Left colon (tissue), 2 donors: ENCODE measurements around the gene ATOSB. TPM values are rescaled to one million over a fixed set of nuclear protein-coding genes. Genes with fewer than 3 reads are reported as not detected.
A peak's percentile ranks its signal among the peaks of the same experiment; 100 is the strongest.

Source experiments
- ATAC-seq: fragments of 200-7000 bp; cut with Tn5 transposase; one replicate; pipeline ENCODE4 v1.9.1; 2020; ENCODE audit warnings: mild to moderate bottlenecking, moderate library complexity
- DNase-seq, 2 donors: peaks; one replicate each; pipeline ENCODE4 v3.0.0-alpha.2; 2020
- intact Hi-C, 2 donors: fragments of 100-400 bp; cut with DNase I in 1 of 2; cut with micrococcal nuclease in 1 of 2; formaldehyde crosslinking; loops; one replicate each; pipeline versions ENCODE4 v1.11.2 to v1.14.0; 2022; cut with DNase I, micrococcal nuclease
- total RNA-seq, 2 donors: library from RNA; stranded (reverse); fragmentation: NEBNext Ultra II Directional; extraction: Animal tissue kit (Norgen Biotek cat#: 25700); gene quantifications; one replicate each; pipeline ENCODE4 v1.2.1, GENCODE V29; 2021
- donor health status: DM: no; HTN: no; CAD: no.
- donor health status: DM: yes; HTN: yes; CAD: no.

ATOSB gene
- total RNA-seq, 2 donors from 2014 or later = 38.4 to 46.4 TPM

GRCh38 chr9:35097573-35097972 lies 18.1 kb downstream of the ATOSB start:
- no peak for ATAC-seq
- intact Hi-C loops = loop anchor here in 1 of 2 donors (5.0 kb wide), 1 partner anchor 195 kb away; no protein-coding TSS in a partner anchor
- DNase-seq = no peak

- DNase-seq = peak; percentile 89 to 95
- intact Hi-C loops = loop anchor here in 1 of 2 donors (5.0 kb wide), 1 partner anchor 194 kb away; no protein-coding TSS in a partner anchor
- ATAC-seq = peak; percentile 93
These were observed 19.4 kb downstream of the ATOSB start, which contains the start of gene PIGO for GRCh38 chr9:35096035-35096849. TSS of gene PIGO (minus strand) at chr9:35096591. CDS start at chr9:35095565, 1,026 bp downstream.

- intact Hi-C loops = no loop called here
- DNase-seq (no peak), ATAC-seq (no peak)
These were observed 24.1 kb downstream of the ATOSB start for GRCh38 chr9:35091536-35091935.

GRCh38 chr9:35089434-35089833 lies 26.2 kb downstream of the ATOSB start:
- intact Hi-C loops = no loop called here
- ATAC-seq = no peak

GRCh38 chr9:35085078-35085477 lies 30.6 kb downstream of the ATOSB start:
- ATAC-seq (no peak), DNase-seq (no peak)
- intact Hi-C loops = no loop called here

More at GRCh38 chr9:35089434-35089833, 26.2 kb downstream of the ATOSB start:
- DNase-seq = no peak

- intact Hi-C loops = no loop called here
- DNase-seq (peak; percentile 93), ATAC-seq (peak; percentile 96)
These were observed 36.0 kb downstream of the ATOSB start, which contains the start of gene FANCG for GRCh38 chr9:35079426-35080341. TSS of gene FANCG (minus strand) at chr9:35079942. CDS start at chr9:35079524, 418 bp downstream.

- ATAC-seq (no peak), DNase-seq (no peak)
- intact Hi-C loops = no loop called here
These were observed 36.6 kb downstream of the ATOSB start for GRCh38 chr9:35079041-35079425.

- intact Hi-C loops = no loop called here
- DNase-seq (no peak), ATAC-seq (no peak)
These were observed 37.6 kb downstream of the ATOSB start for GRCh38 chr9:35078066-35078465.

GRCh38 chr9:35076848-35077247 lies 38.8 kb downstream of the ATOSB start:
- intact Hi-C loops = no loop called here

GRCh38 chr9:35075358-35075757 lies 40.3 kb downstream of the ATOSB start:
- no peak for DNase-seq
- no peak for ATAC-seq
- intact Hi-C loops = no loop called here

More at GRCh38 chr9:35076848-35077247, 38.8 kb downstream of the ATOSB start:
- DNase-seq = no peak
- ATAC-seq = no peak

GRCh38 chr9:35074791-35075190 lies 40.9 kb downstream of the ATOSB start:
- DNase-seq (no peak), ATAC-seq (no peak)
- intact Hi-C loops = no loop called here

GRCh38 chr9:35074141-35074540 lies 41.5 kb downstream of the ATOSB start:
- no peak for ATAC-seq
- intact Hi-C loops = no loop called here
- no peak for DNase-seq

- ATAC-seq = no peak
- DNase-seq = no peak
- intact Hi-C loops = no loop called here
These were observed 42.4 kb downstream of the ATOSB start for GRCh38 chr9:35073279-35073612.

- ATAC-seq = peak; percentile 89
- intact Hi-C loops = no loop called here
- DNase-seq = peak; percentile 96 to 99
These were observed 43.0 kb downstream of the ATOSB start, which contains the start of gene VCP for GRCh38 chr9:35072461-35073278. TSS of gene VCP (minus strand) at chr9:35072625. CDS start at chr9:35072353, 272 bp downstream.

- DNase-seq (peak; percentile 84 to 88), ATAC-seq (peak; percentile 73)
- intact Hi-C loops = no loop called here
These were observed 43.7 kb downstream of the ATOSB start for GRCh38 chr9:35071814-35072460.

GRCh38 chr9:35070823-35071813 lies 44.5 kb downstream of the ATOSB start:
- DNase-seq (no peak), ATAC-seq (no peak)
- intact Hi-C loops = no loop called here

GRCh38 chr9:35069020-35069419 lies 46.6 kb downstream of the ATOSB start:
- no peak for DNase-seq
- intact Hi-C loops = no loop called here
- no peak for ATAC-seq
